K562 (cell line): Measurements from ENCODE around the gene FIZ1. TPM values are rescaled to one million over a fixed set of nuclear protein-coding genes. Genes with fewer than 3 reads are reported as not detected.

ENCODE experiments used
- BACH1 ChIP-seq: fragments of 200-800 bp; sonication (Bioruptor generic); IDR thresholded peaks from 2 replicates; pipeline ENCODE4 v1.6.1; 2016; ENCODE audit warnings: missing genetic modification characterization, missing compliant biosample characterization
- KLF13 ChIP-seq: fragments of 450-650 bp; IDR thresholded peaks from 2 replicates; pipeline ENCODE4 v1.6.1; 2016; ENCODE audit warnings: missing genetic modification characterization, low read depth, mild to moderate bottlenecking, missing compliant biosample characterization, moderate library complexity, borderline replicate concordance
- MITF ChIP-seq: IDR thresholded peaks from 2 replicates; pipeline ENCODE4 v1.6.1; 2014; ENCODE audit warnings: antibody characterized with exemption
- MTA1 ChIP-seq: fragments of 450-650 bp; IDR thresholded peaks from 2 replicates; pipeline ENCODE4 v1.6.1; 2017; ENCODE audit warnings: borderline replicate concordance
- ZNF324 ChIP-seq: fragments of 250-450 bp; sonication (Bioruptor Pico); IDR thresholded peaks from 2 replicates; pipeline ENCODE4 v1.4.0; 2020; ENCODE audit warnings: mild to moderate bottlenecking
- polyA plus RNA-seq, 8 experiments: library from polyadenylated mRNA; depleted of rRNA in 4 of 8; stranded (reverse) in 5 of 8; unstranded in 3 of 8; fragments of >200 nt; fragmentation: Nextera tagmentation in 2 of 8; fragmentation: Illumina TruSeq in 1 of 8; extraction: Ambion mirVana in 2 of 8; extraction: Trizol in 1 of 8; gene quantifications; 2 replicates each; pipeline versions ENCODE4 v1.2.1 to v1.2.3, GENCODE V29; 2011 to 2014; ENCODE audit warnings: inconsistent platforms in 1 of 8, missing spikeins in 1 of 8
- total RNA-seq, 7 experiments: library from RNA; depleted of rRNA in 6 of 7; stranded (reverse); fragments of >200 nt in 6 of 7; fragmentation: Illumina TruSeq in 2 of 7; extraction: Trizol in 2 of 7; gene quantifications; 2 replicates each; pipeline versions ENCODE4 v1.2.1 to v1.2.3, GENCODE V29; 2011 to 2021; ENCODE audit warnings: low replicate concordance in 1 of 7
- TF ChIP-seq, protein P1 (sequence below): fragments of 450-650 bp; IDR thresholded peaks from 2 replicates; pipeline ENCODE4 v1.6.1; 2017; ENCODE audit warnings: antibody characterized with exemption, mild to moderate bottlenecking

Gene FIZ1
- total and polyA plus RNA-seq, 9 of the 15 experiments (the other 6 are each of a cell fraction or from before 2014, with no cell fraction given): 0.79 to 17.5 (median 5.5) TPM

GRCh38 chr19:55593096-55593772 lies 6.1 kb downstream of the FIZ1 start (continued):
- TF ChIP-seq MTA1 (no peak), ZNF324 (no peak), MITF (no peak), KLF13 (tag) (no peak), BACH1 (no peak)
- TF ChIP-seq, protein P1, sequence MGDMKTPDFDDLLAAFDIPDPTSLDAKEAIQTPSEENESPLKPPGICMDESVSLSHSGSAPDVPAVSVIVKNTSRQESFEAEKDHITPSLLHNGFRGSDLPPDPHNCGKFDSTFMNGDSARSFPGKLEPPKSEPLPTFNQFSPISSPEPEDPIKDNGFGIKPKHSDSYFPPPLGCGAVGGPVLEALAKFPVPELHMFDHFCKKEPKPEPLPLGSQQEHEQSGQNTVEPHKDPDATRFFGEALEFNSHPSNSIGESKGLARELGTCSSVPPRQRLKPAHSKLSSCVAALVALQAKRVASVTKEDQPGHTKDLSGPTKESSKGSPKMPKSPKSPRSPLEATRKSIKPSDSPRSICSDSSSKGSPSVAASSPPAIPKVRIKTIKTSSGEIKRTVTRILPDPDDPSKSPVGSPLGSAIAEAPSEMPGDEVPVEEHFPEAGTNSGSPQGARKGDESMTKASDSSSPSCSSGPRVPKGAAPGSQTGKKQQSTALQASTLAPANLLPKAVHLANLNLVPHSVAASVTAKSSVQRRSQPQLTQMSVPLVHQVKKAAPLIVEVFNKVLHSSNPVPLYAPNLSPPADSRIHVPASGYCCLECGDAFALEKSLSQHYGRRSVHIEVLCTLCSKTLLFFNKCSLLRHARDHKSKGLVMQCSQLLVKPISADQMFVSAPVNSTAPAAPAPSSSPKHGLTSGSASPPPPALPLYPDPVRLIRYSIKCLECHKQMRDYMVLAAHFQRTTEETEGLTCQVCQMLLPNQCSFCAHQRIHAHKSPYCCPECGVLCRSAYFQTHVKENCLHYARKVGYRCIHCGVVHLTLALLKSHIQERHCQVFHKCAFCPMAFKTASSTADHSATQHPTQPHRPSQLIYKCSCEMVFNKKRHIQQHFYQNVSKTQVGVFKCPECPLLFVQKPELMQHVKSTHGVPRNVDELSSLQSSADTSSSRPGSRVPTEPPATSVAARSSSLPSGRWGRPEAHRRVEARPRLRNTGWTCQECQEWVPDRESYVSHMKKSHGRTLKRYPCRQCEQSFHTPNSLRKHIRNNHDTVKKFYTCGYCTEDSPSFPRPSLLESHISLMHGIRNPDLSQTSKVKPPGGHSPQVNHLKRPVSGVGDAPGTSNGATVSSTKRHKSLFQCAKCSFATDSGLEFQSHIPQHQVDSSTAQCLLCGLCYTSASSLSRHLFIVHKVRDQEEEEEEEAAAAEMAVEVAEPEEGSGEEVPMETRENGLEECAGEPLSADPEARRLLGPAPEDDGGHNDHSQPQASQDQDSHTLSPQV: no peak
